Measurements from ENCODE around the gene SSR1.

Gene SSR1

GRCh38 chr6:7238900-7239589 is 74.0 kb downstream of the SSR1 start:
- DNase-seq (ENCODE audit: low read depth) = no peak

- no peak for DNase-seq (ENCODE audit: low read depth)
Observed at GRCh38 chr6:7238526-7238899, 74.5 kb downstream of the SSR1 start.

DNA sequence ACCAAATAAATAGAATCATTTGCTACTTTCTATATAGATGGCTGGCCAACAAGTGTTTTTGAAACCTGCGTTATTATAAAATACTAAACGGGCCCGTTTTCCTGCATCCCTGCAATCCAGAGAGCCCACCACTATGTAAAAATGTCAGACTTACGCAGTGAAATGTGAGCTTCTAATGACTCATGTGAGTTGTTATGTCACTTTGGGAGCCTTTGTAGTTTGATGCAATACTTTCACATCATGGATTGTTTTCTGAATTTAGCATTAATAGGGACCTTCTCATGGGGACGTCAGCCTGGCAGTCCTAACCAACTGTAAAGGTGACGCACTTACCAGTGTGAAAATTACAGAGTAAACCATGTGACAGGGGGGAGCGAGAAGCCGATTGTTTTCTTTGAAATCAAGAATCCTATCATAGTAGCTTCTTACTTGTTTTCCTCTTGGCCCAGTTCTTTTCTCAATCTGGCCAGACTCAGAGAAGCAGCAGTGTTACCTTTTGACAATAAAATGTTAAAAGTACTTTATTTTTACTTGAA is 75.3 kb downstream of the SSR1 start:
- no peak for DNase-seq (ENCODE audit: low read depth)

GRCh38 chr6:7236306-7237209 is 76.4 kb downstream of the SSR1 start:
- DNase-seq (ENCODE audit: low read depth) = no peak

DNA sequence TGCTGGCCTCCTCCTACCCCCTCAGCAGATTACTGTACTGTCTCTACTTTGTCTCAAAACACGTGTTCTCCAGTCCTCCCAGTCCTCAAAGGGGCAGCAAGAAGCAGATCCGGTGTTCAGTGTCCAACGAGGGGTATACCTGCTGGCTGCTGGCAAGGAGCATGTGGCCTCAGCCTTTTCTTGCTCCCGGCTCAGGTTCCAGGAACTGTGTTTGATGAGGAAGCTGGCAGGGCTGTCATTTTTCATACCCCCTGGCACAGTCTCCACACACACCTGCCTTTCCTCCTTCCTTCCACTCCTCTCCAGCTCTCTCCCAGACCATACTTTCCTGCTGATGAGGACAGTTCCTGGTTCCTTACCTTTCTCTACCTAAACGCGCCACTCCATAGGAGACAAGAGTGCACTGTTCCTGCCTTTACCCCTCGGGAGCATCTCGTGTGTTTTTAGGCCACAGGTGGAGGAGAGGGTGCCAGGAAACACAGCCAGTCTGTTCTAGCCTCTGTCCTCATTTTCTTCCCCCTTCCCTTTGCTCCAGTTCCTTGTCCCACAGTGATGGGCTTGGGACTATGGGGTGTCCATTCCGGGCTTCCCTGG is 77.2 kb downstream of the SSR1 start:
- no peak for DNase-seq (ENCODE audit: low read depth)

DNA sequence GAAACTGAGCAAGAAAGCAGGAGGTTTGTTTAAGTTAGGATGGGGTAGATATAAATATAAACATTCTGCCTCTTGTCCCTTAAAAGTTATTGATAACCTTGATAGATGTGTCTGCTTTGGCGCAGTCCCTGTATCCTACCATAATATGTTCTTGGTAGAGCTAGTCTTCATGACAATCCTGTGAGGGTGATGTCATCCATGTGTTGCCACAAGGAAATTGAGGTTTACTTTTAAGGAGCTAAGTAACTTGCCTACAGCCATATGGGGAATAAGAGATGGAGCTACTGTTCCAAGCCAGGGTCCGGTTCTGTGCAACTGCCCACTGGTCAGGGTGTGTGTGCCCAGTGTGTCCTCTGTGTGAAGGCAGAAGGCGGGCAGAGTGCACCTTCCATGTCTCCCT is 78.5 kb downstream of the SSR1 start:
- DNase-seq (ENCODE audit: low read depth) = no peak

DNA sequence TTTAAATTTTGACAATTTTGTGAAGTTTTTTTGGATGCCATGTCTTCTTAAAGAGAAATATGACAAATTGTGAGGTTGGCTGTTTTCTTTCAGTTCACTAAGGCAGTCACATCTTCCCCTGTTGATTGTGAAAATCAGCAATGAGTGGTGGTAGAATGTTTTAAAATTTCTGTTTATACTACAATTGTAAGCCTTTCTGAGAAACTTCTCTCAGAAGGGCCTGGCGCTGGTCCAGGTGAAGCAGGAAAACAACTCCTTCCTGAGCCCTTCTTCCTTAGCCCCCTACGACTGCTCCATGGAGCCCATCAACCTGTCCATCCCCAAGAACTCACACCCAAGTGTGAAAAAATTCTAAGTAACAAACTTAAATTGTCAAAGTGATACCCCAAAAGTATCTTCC is 80.6 kb downstream of the SSR1 start:
- no peak for DNase-seq (ENCODE audit: low read depth)

DNA sequence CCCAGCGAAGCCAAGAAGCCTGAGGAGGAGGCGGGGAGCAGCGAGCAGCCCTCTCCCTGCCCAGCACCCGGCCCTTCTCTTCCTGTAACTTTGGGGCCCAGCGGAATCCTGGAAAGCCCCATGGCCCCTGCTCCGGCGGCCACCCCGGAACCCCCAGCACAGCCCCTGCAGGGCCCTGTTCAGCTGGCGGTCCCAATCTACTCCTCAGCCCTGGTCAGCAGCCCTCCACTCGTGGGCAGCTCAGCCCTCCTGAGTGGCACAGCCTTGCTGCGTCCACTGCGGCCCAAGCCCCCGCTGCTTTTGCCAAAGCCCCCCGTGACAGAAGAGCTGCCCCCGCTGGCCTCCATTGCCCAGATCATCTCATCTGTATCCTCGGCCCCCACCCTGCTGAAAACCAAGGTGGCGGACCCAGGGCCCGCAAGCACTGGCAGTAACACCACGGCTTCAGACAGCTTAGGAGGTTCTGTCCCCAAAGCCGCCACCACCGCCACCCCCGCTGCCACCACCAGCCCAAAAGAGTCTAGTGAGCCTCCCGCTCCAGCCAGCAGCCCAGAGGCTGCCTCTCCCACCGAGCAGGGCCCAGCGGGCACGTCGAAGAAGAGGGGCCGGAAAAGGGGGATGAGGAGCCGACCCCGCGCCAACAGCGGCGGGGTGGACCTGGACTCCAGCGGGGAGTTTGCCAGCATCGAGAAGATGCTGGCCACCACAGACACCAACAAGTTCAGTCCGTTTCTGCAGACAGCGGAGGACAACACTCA is 81.9 kb downstream of the SSR1 start:
- no peak for DNase-seq (ENCODE audit: low read depth)

DNA sequence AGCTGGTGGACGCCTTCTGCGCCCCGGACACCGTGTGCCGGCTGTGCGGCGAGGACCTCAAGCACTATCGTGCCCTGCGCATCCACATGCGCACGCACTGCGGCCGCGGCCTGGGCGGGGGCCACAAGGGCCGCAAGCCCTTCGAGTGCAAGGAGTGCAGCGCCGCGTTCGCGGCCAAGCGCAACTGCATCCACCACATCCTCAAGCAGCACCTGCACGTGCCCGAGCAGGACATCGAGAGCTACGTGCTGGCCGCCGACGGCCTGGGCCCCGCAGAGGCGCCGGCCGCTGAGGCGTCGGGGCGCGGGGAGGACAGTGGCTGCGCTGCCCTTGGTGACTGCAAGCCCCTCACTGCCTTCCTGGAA is 82.7 kb downstream of the SSR1 start:
- no peak for DNase-seq (ENCODE audit: low read depth)

- DNase-seq (ENCODE audit: low read depth) = no peak
Observed at GRCh38 chr6:7229376-7230326, 83.3 kb downstream of the SSR1 start.

- no peak for DNase-seq (ENCODE audit: low read depth)
Observed at GRCh38 chr6:7228662-7229375, 84.2 kb downstream of the SSR1 start.

- DNase-seq (ENCODE audit: low read depth) = no peak
Observed at GRCh38 chr6:7224731-7225130, 88.3 kb downstream of the SSR1 start.

DNA sequence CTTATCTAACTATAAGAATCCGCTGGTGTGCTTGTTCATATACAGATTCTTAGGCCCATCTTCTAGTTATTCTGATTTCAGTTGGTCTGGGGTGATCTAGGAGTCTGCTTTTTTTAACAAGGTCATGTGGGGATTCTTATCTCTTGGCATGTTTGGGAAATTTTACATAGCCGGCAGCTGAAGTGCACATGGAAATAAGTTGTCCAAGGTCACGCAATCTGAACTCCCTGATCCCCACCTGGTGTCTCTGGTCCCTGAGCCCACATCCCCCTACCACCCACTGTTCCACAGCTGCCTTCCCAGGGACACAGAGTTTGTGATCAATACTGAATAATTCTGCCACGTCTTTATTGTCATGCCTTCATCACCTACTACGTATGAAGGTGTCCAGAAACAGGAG is 90.8 kb downstream of the SSR1 start:
- no peak for DNase-seq (ENCODE audit: low read depth)

DNA sequence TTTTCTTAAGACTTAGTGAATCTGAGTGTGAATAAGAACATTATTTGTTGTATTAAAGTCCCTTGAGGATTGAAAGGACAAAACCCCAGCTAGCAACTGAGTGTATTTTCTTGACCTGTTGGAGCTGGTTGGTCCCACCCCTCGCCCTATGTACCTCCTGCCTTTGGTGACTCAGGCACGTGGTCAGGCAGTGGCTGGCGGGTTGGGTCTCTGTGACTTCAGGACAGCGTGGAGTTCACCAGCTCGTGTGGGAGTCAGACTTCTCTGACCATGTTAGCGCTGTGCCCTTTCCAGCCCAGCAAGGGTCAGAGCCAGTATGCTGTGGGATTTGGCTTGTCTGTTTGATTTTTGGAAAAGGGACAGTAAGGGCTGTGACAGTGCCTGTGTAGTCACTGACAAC is 93.7 kb downstream of the SSR1 start:
- no peak for DNase-seq (ENCODE audit: low read depth)

DNA sequence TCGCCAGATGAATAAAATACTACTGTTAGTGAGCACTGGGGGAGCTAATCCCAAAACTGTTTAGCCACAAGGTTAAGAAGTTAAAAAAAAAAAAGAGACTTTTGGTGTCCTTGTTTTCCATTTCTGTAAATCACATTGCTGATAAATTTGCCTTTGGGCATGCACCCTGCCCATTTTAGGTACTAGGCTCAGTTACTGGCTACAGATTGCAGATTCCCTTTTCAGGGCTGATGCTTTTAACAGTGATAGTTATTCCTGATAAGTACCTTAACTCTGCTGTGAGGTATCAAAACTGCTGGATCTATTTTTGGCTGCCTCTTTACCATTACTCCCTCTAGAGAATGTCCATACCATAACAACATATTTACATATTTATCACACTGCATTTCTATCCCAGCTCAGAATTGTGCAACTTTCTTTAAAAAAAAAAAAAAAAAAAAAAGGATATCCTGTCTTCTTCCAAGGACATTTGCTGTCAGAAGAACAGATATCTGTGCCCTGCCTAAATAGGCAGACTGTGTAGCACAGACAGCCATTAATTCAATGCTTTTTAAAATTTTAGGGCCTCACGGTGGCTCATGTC is 94.5 kb downstream of the SSR1 start:
- no peak for DNase-seq (ENCODE audit: low read depth)

All from T-helper 22 cell (primary cell).